Astrocyte of the cerebellum (primary cell): Measurements from ENCODE around the gene HPS1.

ENCODE experiments used
- DNase-seq: peaks from one replicate; pipeline ENCODE4 v3.0.0-alpha.2; 2011; ENCODE audit warnings: low read depth
- H3K4me3 ChIP-seq: 2 replicates; pipeline ENCODE4 v1.5.1; 2011; ENCODE audit warnings: mild to moderate bottlenecking, low read depth, low read length, moderate library complexity
- CTCF ChIP-seq: IDR thresholded peaks from 2 replicates; pipeline ENCODE4 v1.5.1; 2012; ENCODE audit warnings: low read length, low read depth, moderate library complexity, mild to moderate bottlenecking; ENCODE audit errors: missing control alignments
- in situ Hi-C: cut with HindIII; loops from 2 replicates; pipeline ENCODE4 v1.10.0; 2017; ENCODE audit warnings: low sequenced_read_pairs

The HPS1 gene

DNA sequence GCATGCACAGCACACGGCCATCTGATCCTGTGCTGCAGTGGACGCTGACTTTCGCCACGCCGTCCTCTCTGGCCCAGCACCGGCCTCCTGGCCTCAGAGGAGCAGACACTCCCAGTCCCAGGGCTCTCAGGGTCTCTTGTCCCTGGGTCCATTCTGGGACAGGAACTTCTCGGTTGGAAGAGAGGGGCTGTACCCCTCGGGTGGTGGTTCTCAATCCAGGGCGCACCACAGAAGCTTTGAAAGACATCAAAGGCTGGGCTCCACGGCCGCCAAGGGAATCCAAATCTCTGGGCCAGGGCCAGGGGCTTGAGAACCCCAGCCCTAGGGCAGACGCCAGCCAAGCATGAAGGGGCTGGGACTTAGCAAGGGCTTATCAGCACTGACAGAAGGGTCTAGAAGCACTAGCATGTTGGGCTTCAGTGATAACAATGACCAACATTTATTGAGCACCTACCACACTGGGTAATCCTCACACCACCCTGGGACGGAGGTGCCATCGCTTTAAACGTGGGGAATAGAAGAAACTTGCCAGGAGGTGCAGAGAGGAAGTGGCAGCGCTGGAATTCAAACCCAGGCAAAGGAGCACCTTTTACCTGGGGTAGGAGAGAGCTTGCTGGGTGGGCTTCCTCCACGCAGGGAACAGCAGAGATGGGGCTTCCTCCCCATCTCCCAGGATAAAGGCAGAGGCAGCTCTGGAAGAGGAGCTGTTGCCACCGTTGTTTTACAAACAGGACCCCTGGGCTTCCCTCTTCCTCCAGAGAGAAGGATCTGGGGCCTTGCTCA is 29.9 kb downstream of the HPS1 start:
- in situ Hi-C loops, result no loop called here
- no peak for DNase-seq
- no peak overlapping the region for H3K4me3 ChIP-seq
- TF ChIP-seq CTCF, result no peak

GRCh38 chr10:98415731-98416119 is 31.0 kb downstream of the HPS1 start:
- no peak overlapping the region for H3K4me3 ChIP-seq
- no peak for TF ChIP-seq CTCF
- in situ Hi-C loops, result no loop called here
- DNase-seq, result no peak

DNA sequence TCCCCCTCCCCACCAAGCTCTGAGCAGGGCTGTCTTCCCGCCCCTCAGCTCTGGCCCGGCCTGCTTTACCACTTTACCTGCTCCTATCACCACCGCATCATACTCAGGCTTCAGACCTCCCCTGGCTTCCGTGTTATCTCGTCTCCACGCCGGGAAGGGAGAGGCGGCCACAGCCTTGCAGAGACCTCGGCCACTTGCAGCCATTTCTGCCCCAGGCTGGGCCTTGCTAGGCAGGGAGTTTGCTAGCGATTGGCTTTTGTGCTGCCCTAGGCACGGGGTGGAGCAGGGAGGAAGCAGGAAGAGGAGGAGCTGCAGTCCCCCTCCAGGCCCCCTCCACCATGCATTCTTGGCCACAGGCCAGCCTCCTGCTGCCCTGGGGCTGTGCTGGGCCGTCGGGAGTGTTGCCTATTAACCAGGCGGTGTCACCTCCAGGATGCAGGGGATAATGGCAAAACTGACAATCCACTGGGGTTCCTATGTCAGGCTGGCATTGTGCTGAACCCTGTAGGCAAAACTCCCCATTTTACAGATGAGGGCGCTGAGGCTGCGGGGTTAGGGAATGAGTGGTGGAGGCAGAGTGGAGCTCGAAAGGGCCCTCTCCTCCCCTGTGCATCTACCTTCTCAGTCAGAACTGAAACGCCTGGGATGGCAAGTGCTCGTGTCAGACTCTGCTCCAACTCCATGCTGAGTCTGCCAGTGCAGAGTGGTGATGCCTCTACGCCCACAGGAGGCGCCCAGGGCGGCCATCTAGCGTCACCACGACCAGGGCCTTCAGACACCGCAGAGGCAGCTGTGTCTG is 31.6 kb downstream of the HPS1 start, which contains the start of gene PYROXD2:
TSS of gene PYROXD2 (minus strand) at position 251 of the 799 bp plus-strand sequence. CDS start at position 204, 47 bp downstream.
- DNase-seq, result peak; percentile 59
- in situ Hi-C loops, result no loop called here
- TF ChIP-seq CTCF, result no peak
- peak within 1 kb of the TSS; percentile 71 for H3K4me3 ChIP-seq

DNA sequence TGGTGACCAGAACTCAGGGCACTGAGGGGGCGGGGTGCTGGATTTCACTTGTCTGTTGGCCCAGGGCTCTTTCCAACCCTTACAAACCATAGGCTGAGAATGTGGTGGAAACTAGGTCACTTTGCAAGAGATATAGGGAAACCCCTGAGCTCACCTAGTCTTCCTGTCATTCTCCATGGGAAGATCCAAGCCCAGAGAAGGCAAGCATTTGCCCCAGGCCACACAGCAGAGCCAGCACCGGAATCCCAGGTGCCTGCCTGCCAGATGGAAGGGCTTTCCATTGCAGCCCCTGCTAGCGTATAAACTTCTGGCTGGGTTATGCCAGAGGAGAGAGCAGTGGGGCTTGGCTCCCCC is 32.2 kb downstream of the HPS1 start:
- no peak for TF ChIP-seq CTCF
- peak overlapping the region; percentile 71 for H3K4me3 ChIP-seq
- in situ Hi-C loops, result no loop called here
- no peak for DNase-seq

GRCh38 chr10:98411768-98412167 is 35.0 kb downstream of the HPS1 start:
- DNase-seq, result no peak
- TF ChIP-seq CTCF, result no peak
- in situ Hi-C loops, result no loop called here
- H3K4me3 ChIP-seq, result no peak overlapping the region

DNA sequence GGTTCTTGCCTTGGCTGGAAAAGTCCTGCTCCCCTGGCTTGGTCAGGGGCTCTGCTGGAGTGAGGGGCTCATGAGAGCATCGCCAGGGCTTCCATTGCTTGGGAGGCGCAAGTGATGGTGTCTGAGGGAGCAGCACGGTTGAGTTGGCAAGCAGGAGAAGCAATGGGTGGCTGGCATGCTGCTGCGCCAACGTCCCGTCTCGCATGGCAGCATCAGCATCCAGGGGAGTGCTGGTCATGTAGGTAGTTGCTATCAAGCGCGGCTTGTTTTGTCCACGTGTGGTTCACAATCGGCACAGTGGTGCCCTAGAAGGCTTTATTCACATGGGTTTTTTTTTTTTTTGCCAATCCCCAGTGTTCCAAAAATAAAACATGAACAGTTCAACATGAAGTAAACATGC is 35.6 kb downstream of the HPS1 start:
- DNase-seq, result no peak
- H3K4me3 ChIP-seq, result no peak overlapping the region
- in situ Hi-C loops, result no loop called here
- no peak for TF ChIP-seq CTCF
